ENCODE data around the gene MBLAC1. TPM values are rescaled to one million over a fixed set of nuclear protein-coding genes. Genes with fewer than 3 reads are reported as not detected.

Gene MBLAC1
- total and polyA plus RNA-seq, 9 of the 15 experiments (the other 6 are each of a cell fraction or from before 2014, with no cell fraction given): 0.03 to 3.1 (median 0.52) TPM

- TF ChIP-seq ZFP91 (CRISPR knock-in tag; IDR thresholded peaks at IDR 0.05): no peak
- TF ChIP-seq FUS (optimal IDR thresholded peaks at IDR 0.05; ENCODE audit: low read depth, low read length): no peak
- TF ChIP-seq SETDB1 (IDR thresholded peaks at IDR 0.05; ENCODE audit: low read length): no peak
- no peak for TF ChIP-seq JUNB (CRISPR knock-in tag; conservative IDR thresholded peaks at IDR 0.05)
- TF ChIP-seq ILK (tag; IDR thresholded peaks at IDR 0.05; ENCODE audit: borderline replicate concordance, low read depth): no peak
- no peak for TF ChIP-seq RBM34 (IDR thresholded peaks at IDR 0.05; ENCODE audit: borderline replicate concordance, insufficient read depth, low read length)
- TF ChIP-seq IRF9 (tag; IDR thresholded peaks at IDR 0.05): no peak
- no peak for TF ChIP-seq HNRNPL (IDR thresholded peaks at IDR 0.05; ENCODE audit: low read depth, low read length)
- TF ChIP-seq POU5F1 (IDR thresholded peaks at IDR 0.05; ENCODE audit: borderline replicate concordance, low read depth, low read length, partially characterized antibody): no peak
- TF ChIP-seq EGR1 (conservative IDR thresholded peaks at IDR 0.05): peak; percentile 30
- peak; percentile 8 for TF ChIP-seq PRDM10 (IDR thresholded peaks at IDR 0.05; ENCODE audit: partially characterized antibody)
- no peak for TF ChIP-seq TEAD2 (tag; IDR thresholded peaks at IDR 0.05)
- TF ChIP-seq NRF1 (conservative IDR thresholded peaks at IDR 0.05 in 1 of 2, IDR thresholded peaks at IDR 0.05 in 1 of 2): peak; percentile 95 to 96
- TF ChIP-seq HEY1 (CRISPR knock-in tag; IDR thresholded peaks at IDR 0.05; ENCODE audit: borderline replicate concordance): no peak
- peak; percentile 11; the same call in 1 of the 2 replicates for TF ChIP-seq SMARCA4 (IDR thresholded peaks at IDR 0.05)
- peak; percentile 53; the same call in 1 of the 2 replicates for TF ChIP-seq PHB2 (IDR thresholded peaks at IDR 0.05; ENCODE audit: low read depth)
- TF ChIP-seq ZFP30 (CRISPR knock-in tag; IDR thresholded peaks at IDR 0.05; ENCODE audit: borderline replicate concordance): no peak
- no peak for TF ChIP-seq COPS2 (conservative IDR thresholded peaks at IDR 0.05)
- TF ChIP-seq POLR2G (IDR thresholded peaks at IDR 0.05; ENCODE audit: low read depth, low read length): peak; percentile 89
- peak; percentile 92 for TF ChIP-seq POLR2A (conservative IDR thresholded peaks at IDR 0.05)
- TF ChIP-seq LARP7 (IDR thresholded peaks at IDR 0.05): peak; percentile 52; the same call in 1 of the 2 replicates
- TF ChIP-seq POLR3A (IDR thresholded peaks at IDR 0.05; ENCODE audit: borderline replicate concordance, extremely low read depth, insufficient read depth, insufficient read length): no peak
- TF ChIP-seq ZNF551 (CRISPR knock-in tag; IDR thresholded peaks at IDR 0.05): no peak
- no peak for TF ChIP-seq PTRF (tag; IDR thresholded peaks at IDR 0.05)
Observed at GRCh38 chr7:100148559-100149328, 22.0 kb downstream of the MBLAC1 start, which contains the start of gene LAMTOR4 (continued).
